IMR-90 (cell line): ENCODE data around the gene RMND5B.
"Not testable (repeated sequence)": the region's sequence is repeated elsewhere in the genome, so short reads cannot be mapped to it uniquely, and the experiment has no call there.

Experiments used
- CTCF ChIP-seq: conservative IDR thresholded peaks from 2 replicates; pipeline ENCODE4 v1.5.1; 2012; ENCODE audit warnings: mild to moderate bottlenecking, low read depth, low read length, improper control_type of control experiment
- FOS ChIP-seq: fragments of 150-350 bp; IDR thresholded peaks from 2 replicates; pipeline ENCODE4 v1.6.1; 2016; ENCODE audit warnings: low read depth, low read length
- MAFK ChIP-seq: IDR thresholded peaks from 2 replicates; pipeline ENCODE4 v1.6.1; 2012; ENCODE audit warnings: low read depth, low read length, improper control_type of control experiment
- MAZ ChIP-seq: IDR thresholded peaks from 2 replicates; pipeline ENCODE4 v1.6.1; 2012; ENCODE audit warnings: low read depth, mild to moderate bottlenecking, low read length, improper control_type of control experiment, moderate library complexity, borderline replicate concordance
- MXI1 ChIP-seq: IDR thresholded peaks from 2 replicates; pipeline ENCODE4 v1.6.1; 2012; ENCODE audit warnings: low read depth, mild to moderate bottlenecking, low read length, moderate library complexity, borderline replicate concordance
- POLR2A ChIP-seq: IDR thresholded peaks from 2 replicates; pipeline ENCODE4 v1.6.1; 2012; ENCODE audit warnings: mild to moderate bottlenecking, low read depth, low read length
- RAD21 ChIP-seq: IDR thresholded peaks from 2 replicates; pipeline ENCODE4 v1.6.1; 2012; ENCODE audit warnings: low read length, improper control_type of control experiment
- RCOR1 ChIP-seq: IDR thresholded peaks from 2 replicates; pipeline ENCODE4 v1.6.1; 2012; ENCODE audit warnings: mild to moderate bottlenecking, low read length, improper control_type of control experiment; ENCODE audit not compliant: insufficient replicate concordance
- RFX5 ChIP-seq: IDR thresholded peaks from 2 replicates; pipeline ENCODE4 v1.8.0; 2012; ENCODE audit warnings: low read depth, mild to moderate bottlenecking, low read length, moderate library complexity
- SMC3 ChIP-seq: fragments of 150-350 bp; IDR thresholded peaks from 2 replicates; pipeline ENCODE4 v1.6.1; 2016; ENCODE audit warnings: low read depth, mild to moderate bottlenecking, antibody characterized with exemption, low read length, moderate library complexity
- USF2 ChIP-seq: fragments of 150-350 bp; IDR thresholded peaks from 2 replicates; pipeline ENCODE4 v1.6.1; 2017; ENCODE audit warnings: mild to moderate bottlenecking, antibody characterized with exemption, low read length, low read depth

GRCh38 chr5:178130234-178130575 lies 609 bp upstream of the RMND5B start:
- not testable (repeated sequence) for TF ChIP-seq RFX5, POLR2A, FOS, CTCF, MXI1, MAZ, RAD21, USF2, RCOR1, MAFK, SMC3
